ENCODE results near the gene RSL24D1. TPM values are rescaled to one million over a fixed set of nuclear protein-coding genes. Genes with fewer than 3 reads are reported as not detected.
"Not testable (repeated sequence)": the region's sequence is repeated elsewhere in the genome, so short reads cannot be mapped to it uniquely, and the experiment has no call there.

The RSL24D1 gene
- total RNA-seq, 1 donor from 2014 or later = 61.8 TPM

DNA sequence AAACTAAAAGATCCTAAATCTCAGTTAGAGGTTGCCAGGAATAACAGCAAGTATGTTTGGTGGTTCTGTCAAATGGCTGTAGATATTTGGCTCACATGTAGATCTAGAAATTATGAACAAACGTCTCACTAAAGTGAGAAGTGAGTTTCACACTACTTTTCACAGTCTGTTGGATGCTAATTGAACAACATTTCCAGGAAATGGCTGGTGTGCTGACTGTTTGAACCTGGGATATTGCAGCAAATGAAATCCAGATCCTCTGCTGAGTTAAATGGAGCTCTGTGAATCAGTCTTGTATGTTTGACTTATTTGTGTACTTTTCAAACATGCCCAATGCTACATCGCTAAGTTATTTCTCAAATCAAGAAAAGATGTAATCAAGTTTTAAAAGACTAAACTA, 21.3 kb upstream of the RSL24D1 start:
- no peak for DNase-seq (ENCODE audit: low spot score)

DNA sequence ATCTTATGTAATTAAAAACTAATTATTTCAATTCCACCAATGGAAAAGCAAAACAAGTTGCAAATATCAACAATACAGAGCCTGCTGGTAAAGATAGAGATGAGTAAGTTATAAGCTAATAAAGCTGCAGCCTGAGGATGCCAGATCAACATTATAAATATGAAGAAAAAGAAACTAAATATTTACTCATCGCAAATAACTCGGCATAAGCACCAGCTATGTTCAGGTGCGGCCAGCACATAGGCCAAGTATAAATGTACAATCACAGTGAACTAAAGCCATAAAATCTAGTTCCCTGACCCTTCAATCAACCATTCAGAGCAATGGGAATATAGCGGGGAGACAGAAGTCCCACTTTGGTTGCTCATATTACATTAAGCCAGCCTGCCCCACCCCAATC, 7.7 kb upstream of the RSL24D1 start:
- no peak for DNase-seq (ENCODE audit: low spot score)

DNA sequence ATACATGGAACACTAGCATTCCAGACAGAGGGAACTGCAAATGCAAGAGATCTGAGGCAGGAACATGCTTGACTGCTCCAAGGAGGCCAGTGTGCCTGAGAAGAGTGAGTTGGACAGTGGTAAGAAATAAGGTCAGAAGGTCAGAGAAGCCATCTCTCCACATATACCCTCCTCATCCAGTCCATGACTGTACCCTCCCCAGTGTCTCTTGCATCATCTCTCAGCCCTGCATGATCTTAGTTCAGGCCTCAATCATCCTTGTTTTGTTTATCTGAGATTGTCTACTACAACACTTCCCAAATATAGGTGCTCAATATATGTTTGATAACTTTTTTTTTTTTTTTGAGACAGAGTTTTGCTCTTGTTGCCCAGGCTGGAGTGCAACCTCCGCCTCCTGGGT, 5.5 kb upstream of the RSL24D1 start:
- no peak for DNase-seq (ENCODE audit: low spot score)

- no peak for DNase-seq (ENCODE audit: low spot score)
These were observed 2.0 kb upstream of the RSL24D1 start for GRCh38 chr15:55198706-55199105.

GRCh38 chr15:55197719-55198118, 978 bp upstream of the RSL24D1 start:
- DNase-seq (ENCODE audit: low spot score) = no peak

GRCh38 chr15:55197362-55197705, 593 bp upstream of the RSL24D1 start:
- no peak for DNase-seq (ENCODE audit: low spot score)

DNA sequence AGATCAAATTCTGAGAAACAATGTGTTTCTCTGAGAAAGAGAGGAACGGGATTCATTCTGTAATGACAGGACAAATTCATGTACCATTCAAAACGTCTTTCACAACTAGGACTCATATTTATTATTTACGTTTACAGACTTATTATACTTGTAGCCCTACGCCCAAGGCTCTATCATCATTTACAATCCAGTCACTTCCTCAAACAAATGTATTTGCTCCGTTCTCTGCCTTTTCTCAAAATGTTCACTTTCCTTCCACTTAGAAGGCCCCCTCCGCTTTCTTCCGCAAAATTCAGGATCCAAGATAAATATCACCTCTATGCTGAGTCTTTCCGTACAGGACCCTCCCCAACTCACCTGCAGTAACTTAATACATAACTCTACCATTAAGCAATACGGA, 745 bp downstream of the RSL24D1 start:
- DNase-seq (ENCODE audit: low spot score) = no peak

- DNase-seq (ENCODE audit: low spot score) = no peak
These were observed 2.5 kb downstream of the RSL24D1 start for GRCh38 chr15:55194256-55194655.

DNA sequence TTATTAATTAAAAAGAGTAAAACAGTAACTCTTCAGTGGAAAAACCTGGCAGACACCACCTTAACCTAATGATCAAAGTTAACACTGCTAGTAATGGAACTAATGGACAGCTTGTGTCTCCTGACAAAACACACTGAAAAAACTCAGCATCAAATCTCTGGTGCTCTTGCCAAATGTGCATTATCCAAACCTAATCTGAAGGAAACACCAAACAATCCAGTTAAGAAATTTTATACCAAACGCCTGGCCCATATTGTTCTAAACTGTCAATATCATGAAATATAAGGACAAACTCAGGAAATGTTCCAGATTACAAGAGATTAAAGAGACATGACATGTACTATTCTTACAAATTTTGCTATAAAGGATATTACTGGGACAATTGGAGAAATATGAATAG, 10.4 kb downstream of the RSL24D1 start:
- no peak for DNase-seq (ENCODE audit: low spot score)

DNA sequence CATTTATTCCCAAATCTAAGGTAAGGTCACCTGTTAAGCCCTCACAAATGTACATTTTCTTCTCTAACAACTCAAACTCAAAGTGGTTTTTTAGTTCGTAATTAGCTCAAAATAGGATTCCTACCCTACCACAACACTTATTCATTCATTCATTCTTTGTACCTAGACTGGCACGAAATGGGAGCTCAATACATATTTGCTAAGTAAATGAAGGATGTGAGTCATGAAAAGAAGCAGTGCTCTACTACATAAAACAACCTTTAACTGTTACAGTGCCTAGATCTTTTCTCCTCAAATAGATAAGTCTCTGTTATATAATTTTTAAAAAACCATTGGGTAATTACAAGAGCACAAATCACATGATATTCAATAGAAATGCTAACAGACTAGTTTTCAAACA, 13.1 kb downstream of the RSL24D1 start:
- DNase-seq (ENCODE audit: low spot score) = no peak

DNA sequence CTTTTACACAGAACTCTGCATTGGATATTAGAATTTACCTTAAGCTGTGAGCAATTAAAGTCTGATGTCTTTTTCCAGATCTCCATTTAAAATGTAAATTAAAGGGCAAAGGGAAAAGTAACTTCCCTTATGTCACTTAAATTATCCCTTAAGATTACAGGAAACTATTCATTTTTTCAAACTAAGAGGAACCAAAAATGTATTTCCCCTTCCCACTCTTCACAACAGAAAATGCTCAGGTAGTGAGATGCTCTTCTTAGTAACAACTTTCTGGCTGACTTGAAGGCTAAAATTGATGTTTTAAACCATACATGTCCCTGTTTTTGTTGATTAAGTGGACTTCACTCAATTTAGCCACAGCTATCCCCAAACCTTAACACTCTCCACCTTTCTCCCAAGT, 17.6 kb downstream of the RSL24D1 start:
- DNase-seq (ENCODE audit: low spot score) = no peak

GRCh38 chr15:55170361-55170760, 26.4 kb downstream of the RSL24D1 start:
- DNase-seq (ENCODE audit: low spot score) = no peak

- DNase-seq (ENCODE audit: low spot score) = no peak
These were observed 28.3 kb downstream of the RSL24D1 start for GRCh38 chr15:55168350-55168974.

GRCh38 chr15:55164284-55164683, 32.5 kb downstream of the RSL24D1 start:
- no peak for DNase-seq (ENCODE audit: low spot score)

- DNase-seq (ENCODE audit: low spot score) = no peak
These were observed 45.1 kb downstream of the RSL24D1 start for GRCh38 chr15:55151631-55152030.

DNA sequence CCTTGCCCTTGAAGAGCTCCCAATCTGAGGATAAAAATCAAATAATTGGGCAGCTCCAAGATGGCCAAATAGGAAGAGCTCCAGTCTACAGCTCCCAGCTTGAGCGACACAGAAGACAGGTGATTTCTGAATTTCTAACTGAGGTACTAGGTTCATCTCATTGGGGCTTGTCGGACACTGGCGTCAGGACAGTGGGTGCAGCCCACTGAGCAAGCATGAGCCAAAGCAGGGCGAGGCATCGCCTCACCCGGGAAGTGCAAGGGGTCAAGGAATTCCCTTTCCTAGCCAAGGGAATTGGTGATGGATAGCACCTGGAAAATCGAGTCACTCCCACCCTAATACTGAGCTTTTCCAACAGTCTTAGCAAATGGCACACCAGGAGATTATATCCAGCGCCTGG, 53.6 kb downstream of the RSL24D1 start:
- DNase-seq (ENCODE audit: low spot score) = not testable (repeated sequence)

DNA sequence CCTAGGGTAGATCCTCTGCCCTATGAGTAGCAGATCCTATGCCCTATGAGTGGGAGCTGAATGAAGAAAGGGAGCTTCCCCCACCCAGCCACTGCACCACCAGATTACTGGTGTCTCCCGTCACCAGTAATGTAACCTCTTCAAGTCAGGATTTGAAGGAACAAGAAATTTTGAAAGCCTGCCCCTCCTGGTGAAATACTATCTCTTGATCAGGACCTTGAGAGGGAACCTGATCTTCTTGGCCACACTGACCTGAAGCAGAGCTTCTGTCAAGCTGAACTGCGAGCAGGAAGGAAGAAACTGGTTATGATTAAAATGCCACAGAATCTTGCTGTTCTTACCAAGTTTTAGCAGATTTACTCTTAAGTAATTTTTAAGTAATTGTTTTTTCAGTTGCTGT, 62.8 kb downstream of the RSL24D1 start:
- no peak for DNase-seq (ENCODE audit: low spot score)

DNA sequence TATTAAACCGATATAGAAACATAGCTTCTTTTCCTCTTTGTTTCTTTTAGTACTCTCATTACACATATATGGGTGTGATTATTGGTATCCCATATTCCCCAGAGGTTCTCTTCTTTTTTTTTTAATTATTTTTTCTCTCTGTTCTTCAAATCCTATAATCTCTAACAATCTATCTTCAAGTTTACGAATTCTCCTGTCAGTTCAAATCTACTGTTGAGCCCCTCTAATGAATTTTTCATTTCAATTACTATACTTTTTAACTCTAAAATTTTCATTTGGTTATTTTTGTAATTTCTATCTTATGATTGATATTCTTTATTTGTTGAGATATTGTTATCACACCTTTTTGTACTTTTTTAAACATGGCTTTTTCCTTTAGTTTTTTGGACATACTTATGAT, 64.1 kb downstream of the RSL24D1 start:
- DNase-seq (ENCODE audit: low spot score) = no peak

Other genes starting within 250 kb of the RSL24D1 start
- gene RAB27A, start 92.9 kb upstream of the RSL24D1 start, total RNA-seq = 26.8 TPM
- 10.1 TPM for gene PIGBOS1, start 122.2 kb upstream of the RSL24D1 start, total RNA-seq
- 14.4 TPM for gene PIGB, start 122.3 kb upstream of the RSL24D1 start, total RNA-seq
- gene CCPG1, start 211.4 kb upstream of the RSL24D1 start, total RNA-seq = 98.5 TPM
- 1.3 TPM for gene PIERCE2, start 211.6 kb upstream of the RSL24D1 start, total RNA-seq

Measured in mesenteric fat pad (tissue), 1 donor.